NOMO-1 treated with dmso at 0.1 percent for 144 hours (cell line): Measurements from ENCODE around the gene TELO2.

ENCODE experiments used
- DNase-seq: peaks from one replicate; lab custom pipeline; 2025; ENCODE audit not compliant: unreplicated experiment; lab: John Stamatoyannopoulos, UW

The TELO2 gene

DNA sequence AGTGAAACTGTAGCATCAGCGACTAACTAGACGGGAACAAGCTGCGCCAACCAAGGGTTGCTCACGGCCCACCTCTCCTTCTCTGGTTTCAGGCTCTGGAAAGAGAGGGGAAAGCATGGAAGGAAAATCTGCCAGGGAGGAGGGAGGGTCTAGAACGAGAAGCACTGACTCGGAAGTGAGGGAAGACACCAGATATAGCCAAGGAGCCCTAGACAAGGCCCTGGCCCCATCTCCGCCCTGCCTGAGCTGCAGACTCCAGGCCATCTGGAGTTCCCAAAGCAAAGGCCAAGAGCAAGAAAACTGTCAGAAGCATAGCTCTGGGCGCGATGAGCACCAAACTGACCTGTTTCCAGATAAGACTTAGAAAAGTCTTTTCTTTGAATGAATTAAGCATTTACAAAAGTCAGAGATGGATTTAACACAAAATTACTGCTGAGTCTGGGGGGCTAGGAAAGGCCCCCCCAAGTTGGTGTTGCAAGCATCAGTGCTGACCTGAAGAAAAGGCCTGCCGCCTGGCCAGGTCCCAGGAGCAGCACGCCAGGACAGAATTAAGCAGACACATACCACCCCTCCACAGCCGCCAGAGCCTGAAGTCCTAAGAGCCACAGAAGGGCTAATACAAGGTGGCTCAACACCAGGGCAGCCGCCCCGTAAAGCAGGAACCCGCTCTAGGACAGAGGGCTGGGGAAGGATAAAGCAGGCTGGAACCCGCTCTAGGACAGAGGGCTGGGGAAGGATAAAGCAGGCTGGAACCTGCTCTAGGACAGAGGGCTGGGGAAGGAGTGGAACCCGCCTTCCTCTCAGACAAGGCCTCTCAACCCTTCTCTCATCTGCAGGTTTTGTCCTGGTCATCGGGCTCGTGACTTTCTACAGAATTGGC, 61.0 kb downstream of the TELO2 start:
- DNase-seq: no peak

DNA sequence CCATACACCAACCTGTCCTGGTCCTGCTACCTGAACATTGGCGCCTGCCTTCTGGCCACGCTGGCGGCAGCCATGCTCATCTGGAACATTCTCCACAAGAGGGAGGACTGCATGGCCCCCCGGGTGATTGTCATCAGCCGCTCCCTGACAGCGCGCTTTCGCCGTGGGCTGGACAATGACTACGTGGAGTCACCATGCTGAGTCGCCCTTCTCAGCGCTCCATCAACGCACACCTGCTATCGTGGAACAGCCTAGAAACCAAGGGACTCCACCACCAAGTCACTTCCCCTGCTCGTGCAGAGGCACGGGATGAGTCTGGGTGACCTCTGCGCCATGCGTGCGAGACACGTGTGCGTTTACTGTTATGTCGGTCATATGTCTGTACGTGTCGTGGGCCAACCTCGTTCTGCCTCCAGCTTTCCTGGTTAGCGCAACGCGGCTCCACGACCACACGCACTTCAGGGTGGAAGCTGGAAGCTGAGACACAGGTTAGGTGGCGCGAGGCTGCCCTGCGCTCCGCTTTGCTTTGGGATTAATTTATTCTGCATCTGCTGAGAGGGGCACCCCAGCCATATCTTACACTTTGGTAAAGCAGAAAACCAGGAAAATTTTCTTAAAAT, 61.8 kb downstream of the TELO2 start:
- no peak for DNase-seq

- no peak for DNase-seq
Measured at GRCh38 chr16:1556254-1556653, 63.1 kb downstream of the TELO2 start.

DNA sequence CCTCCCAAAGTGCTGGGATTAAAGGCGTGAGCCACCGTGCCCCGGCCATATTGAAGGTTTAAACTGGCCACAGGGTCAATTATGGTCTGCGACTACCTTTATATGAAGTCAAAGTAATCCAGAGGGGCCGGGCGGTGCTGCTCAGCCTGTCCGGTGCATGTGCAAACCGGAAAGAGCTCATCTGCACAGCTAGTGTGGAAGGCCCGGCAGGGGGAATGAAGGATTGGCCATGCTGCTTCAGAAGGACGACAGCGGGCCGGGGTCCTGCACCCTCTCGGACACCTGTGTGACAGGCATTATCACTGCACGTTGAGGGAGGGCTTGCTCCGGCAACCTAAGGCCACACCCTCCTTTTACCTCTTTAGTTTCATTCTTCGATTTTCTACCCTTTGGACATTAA, 63.9 kb downstream of the TELO2 start:
- no peak for DNase-seq

- DNase-seq: no peak
Measured at GRCh38 chr16:1557576-1557975, 64.4 kb downstream of the TELO2 start.

DNA sequence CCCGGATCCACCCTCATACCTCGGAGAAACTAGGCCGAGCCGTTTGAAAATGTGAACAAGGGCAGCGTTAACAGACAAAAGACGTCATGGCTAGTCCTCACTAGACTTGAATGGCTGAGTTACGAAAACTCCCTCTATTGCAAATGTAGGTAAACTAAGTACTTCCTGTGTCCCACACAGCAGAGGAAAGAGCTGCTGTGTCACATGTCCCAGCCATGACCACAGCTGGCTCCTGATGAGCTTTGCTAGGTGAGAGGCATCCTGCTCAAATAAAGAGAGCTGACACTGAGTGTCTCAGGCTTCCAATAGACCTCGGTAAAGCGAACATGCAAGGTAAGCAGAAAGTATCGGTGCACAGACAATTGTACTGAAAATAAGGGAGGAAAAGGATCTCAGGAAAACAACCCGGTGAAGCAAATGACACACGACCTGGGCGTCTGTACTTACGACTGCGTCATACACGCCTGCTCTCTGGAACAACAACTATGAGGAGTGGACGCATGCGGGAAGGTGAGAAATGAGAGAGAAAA, 66.4 kb downstream of the TELO2 start:
- no peak for DNase-seq
